GM21529 (cell line): ENCODE data around the gene AOC3.
"Not testable (repeated sequence)": the region's sequence is repeated elsewhere in the genome, so short reads cannot be mapped to it uniquely, and the experiment has no call there.

Experiments used
- ATAC-seq: cut with Tn5 transposase; IDR thresholded peaks from one replicate; pipeline ENCODE4 v1.9.1; 2021; ENCODE audit not compliant: unreplicated experiment

The AOC3 gene

DNA sequence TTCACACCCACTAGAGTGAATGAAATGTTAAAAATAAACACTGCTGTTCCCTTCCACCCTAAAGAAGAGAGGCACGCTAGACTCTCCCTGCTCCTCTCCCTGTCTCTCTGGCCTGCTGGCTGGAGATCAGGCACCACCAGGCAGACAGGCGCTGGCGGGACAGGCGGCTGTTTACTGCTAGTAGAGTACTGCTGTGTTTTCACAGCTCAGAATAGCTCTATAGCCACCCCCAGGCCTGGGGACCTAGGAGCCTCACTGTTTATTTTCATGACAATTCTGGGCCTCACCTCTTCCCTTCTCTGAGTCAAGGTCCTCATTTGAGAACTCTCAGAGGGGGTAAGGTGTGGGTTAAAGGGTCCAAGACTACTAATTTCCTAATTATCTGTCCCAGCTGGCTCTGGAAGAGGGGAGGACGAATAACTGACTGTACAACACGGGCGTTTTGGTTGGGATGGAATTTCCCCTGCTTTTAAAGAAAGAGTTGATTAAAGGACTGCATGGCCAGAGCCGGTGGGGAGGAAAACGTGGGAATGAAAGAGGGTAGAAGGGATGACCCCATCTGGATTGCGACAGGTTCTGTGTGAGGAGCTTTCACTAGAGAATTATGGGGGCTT, 40.6 kb downstream of the AOC3 start:
- no peak for ATAC-seq

DNA sequence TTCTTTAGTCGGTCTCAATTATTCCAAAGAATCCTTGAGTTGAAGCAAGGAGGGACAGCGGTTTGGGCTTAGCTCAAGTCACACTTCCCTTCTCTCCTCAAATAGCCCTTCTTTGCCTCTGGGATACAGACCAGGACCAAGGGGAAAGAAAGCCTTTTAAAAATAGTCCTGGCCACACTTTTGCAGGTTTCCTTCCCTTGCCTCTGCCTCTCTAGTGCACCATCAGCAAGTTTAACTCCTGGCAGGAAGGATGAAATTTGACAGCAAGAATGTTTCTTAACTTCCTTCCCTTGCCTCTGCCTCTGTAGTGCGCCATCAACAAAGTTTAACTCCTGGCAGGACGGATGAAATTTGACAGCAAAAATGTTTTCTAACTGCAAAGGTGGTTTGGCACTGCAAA, 42.4 kb downstream of the AOC3 start:
- no peak for ATAC-seq

DNA sequence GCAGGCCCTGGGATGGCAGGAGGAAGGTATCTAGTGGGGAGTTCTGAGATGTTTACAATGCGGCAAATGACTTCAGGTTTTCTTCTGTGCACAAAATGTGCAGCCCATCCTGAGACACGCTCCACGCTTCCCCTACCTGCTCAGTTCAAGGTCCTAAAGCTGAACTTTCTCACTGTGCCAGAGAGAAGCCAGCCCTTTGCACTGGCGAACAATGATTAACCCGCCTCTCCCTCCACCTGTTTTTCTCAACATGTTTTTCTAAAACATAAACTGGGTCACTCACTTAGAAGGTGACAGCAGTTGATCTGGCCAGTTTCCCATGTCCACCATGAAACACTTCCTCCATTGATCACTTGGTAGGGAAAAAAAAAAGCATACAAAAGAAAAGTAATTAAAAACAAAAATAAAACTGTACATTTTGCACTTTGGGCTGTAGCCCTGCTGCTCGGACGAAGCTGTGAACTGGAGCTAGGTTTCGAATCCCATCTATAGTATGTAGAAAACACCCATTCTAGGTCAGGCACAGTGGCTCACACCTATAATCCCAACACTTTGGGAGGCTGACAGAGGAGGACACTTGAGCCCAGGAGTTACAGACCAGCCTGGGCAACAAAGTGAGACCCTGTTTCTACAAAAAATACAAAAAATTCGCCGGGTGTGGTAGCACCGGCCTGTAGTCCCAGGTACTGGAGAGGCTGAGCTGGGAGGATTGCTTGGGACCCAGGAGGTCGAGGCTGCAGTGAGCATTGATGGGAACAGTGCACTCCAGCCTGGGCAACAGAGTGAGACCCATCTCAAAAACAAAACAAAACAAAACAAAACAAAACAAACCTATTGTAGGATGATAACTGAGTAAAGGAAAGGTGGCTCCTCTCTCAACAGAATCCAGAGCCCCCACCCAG, 43.5 kb downstream of the AOC3 start:
- no peak for ATAC-seq

DNA sequence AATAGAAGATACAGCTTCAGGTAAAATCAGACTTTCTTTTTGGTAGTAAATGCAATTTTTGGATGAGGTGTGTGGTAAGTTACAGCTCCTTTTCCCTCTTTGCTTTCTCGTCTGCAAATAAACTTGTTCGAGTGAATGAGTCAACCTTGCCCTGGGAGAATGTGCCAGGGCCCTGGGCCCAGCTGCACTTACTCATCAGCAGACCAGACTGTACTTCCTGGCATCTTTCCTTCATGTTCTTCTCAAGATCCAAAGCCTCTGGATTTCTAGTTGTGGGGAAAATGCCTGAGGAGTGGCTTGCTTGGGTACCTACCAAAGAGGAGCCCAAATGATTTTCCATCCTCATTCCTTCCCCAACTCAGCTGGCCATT, 44.2 kb downstream of the AOC3 start:
- ATAC-seq, result no peak

DNA sequence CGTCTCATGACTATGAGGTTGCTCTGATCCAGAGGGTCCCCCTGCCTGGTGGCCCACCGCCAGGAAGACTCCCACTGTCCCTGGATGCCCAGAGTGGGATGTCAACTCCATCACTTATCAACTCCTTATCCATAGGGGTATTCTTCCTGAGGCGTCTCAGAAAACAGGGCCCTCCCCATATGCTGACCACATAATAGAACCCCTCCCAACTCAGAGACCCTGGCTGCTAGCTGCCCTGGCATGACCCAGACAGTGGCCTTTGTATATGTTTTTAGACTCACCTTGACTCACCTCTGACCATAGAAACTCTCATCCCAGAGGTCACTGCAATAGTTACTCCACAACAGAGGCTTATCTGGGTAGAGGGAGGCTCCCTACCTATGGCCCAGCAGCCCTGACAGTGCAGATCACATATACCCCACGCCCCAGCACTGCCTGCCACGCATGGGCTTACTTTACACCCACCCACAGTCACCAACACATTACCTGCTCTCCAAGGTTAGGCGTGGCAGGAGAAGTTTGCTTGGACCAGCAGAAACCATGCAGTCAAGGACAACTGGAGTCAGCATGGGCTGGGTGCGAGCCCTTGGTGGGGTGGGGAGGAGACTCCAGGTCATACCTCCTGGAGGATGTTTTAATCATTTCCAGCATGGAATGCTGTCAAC, 47.3 kb downstream of the AOC3 start:
- ATAC-seq, result no peak

DNA sequence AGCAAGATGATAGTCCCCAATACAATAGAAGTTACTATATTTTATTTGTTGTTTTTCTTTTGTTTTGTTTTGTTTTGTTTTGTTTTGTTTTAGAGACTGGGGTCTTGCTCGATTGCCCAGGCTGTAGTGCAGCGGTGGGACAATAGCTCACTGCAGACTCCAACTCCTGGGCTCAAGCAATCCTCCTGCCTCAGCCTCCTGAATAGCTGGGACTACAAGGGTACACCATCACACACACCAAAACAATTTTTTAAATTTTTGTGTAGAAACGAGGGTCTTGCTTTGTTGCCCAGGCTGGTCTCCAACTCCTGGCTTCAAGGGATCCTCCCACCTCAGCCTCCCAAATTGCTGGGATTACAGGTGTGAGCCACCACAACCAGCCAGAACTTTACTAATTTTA, 49.0 kb downstream of the AOC3 start:
- not testable (repeated sequence) for ATAC-seq

DNA sequence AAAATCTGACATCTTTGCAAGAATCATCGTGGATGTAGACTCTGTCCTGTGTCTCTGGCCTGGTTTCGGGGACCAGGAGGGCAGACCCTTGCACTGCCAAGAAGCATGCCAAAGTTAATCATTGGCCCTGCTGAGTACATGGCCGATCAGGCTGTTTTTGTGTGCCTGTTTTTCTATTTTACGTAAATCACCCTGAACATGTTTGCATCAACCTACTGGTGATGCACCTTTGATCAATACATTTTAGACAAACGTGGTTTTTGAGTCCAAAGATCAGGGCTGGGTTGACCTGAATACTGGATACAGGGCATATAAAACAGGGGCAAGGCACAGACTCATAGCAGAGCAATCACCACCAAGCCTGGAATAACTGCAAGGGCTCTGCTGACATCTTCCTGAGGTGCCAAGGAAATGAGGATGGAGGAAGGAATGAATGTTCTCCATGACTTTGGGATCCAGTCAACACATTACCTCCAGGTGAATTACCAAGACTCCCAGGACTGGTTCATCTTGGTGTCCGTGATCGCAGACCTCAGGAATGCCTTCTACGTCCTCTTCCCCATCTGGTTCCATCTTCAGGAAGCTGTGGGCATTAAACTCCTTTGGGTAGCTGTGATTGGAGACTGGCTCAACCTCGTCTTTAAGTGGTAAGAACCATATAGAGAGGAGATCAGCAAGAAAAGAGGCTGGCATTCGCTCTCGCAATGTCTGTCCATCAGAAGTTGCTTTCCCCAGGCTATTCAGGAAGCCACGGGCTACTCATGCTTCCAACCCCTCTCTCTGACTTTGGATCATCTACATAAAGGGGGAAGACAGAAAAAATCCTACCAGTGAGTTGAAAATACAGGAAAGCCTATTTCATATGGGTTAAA, 49.7 kb downstream of the AOC3 start, which contains the start of gene G6PC1:
Gene G6PC1 (plus strand): TSS at position 340 of the 872 bp plus-strand sequence. CDS start 78 bp downstream, at position 418.
- no peak for ATAC-seq

DNA sequence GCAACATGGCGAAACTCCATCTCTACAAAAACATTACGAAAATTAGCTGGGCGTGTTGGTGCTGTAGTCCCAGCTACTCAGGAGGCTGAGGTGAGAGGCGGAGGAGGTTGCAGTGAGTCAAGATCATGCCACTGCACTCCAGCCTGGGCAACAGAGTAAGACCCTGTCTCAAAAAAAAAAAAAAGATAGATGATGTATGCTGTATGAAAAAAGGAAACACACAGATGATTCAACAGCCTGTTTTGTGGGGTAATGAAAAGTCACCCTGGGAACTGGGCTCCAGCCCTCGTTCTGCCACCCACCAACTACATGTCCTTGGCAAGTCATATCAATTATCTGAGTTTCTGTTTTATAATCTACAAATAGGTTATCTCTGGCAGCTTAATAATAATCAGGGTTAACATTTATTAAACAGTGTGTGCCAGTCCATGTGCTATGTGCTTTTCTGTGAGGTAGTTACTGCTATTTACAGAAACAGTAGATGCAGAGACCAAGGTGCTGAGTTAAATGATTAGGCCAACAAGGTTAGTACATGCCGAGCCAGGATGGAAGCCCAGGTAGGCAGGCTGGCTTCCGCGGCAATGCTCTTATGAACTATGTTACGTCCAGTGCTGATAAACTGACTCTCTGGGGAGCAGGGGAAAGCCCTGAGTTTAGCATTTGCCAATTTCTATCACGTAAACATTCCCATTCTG, 50.7 kb downstream of the AOC3 start:
- no peak for ATAC-seq

DNA sequence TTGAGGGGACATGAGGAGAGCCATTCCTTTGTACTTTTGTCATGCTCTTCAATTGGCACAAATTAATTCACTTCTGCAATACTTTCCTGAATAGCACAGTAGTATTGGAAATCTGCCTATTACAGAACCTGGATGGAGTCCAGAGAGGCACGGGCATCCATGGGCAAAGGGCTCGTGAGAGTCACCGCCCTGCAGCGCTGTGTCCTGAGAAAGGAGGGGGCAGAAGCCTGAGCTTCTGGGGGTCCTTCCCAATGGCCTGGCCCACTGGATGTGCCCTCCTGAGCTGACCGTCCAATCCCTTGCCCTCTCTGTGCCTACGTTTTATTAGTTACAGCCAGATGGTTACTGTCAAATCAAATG, 53.1 kb downstream of the AOC3 start:
- no peak for ATAC-seq

DNA sequence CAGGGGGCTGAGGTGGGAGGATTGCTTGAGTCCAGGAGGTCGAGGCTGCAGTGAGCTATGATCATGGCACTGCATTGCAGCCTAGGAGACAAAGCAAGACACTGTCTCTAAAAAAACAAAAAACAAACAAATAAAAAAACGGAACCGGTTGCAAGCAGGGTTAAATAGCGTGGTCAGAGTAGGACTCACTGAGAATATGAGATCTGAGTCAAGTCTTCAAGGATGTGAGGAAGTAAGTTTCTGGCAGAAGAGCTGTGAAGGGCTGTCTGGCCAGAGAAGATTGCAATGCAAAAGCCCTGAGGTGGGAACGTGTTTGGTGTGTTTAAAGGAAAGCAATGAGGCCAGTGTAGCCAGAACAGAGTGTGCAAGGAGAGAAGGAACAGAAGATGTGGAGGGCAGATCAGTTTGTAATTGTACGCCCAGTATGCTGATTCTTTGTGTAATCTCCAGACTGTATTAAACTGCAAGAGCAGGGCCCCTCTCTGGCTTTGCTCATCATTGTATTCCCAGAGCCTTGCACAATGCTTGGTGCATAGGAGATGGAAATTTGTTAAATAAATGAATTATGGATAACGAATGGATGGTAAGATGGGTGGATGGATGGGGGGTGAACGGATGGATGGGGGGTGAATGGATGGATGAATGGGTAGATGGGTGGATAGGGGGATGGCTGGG, 55.9 kb downstream of the AOC3 start:
- ATAC-seq, result no peak
